Measurements from ENCODE around the gene QARS1.

DNA sequence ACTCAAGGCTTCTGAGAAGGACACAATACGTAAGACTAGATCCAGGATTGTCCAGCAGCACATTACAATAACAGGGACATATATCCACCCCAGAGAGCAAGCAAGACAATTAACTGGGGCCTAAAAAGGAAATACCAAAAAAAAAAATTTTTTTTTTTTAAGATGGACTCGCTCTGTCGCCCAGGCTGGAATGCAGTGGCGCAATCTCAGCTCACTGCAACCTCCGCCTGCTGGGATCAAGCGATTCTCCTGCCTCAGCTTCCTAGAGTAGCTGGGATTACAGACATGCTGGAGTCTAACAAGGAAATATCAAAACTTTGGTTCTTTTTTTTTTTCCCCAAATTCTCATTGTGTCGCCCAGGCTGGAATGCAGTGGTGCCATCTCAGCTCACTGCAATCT is 46.5 kb downstream of the QARS1 start:
- TF ChIP-seq, protein P1, sequence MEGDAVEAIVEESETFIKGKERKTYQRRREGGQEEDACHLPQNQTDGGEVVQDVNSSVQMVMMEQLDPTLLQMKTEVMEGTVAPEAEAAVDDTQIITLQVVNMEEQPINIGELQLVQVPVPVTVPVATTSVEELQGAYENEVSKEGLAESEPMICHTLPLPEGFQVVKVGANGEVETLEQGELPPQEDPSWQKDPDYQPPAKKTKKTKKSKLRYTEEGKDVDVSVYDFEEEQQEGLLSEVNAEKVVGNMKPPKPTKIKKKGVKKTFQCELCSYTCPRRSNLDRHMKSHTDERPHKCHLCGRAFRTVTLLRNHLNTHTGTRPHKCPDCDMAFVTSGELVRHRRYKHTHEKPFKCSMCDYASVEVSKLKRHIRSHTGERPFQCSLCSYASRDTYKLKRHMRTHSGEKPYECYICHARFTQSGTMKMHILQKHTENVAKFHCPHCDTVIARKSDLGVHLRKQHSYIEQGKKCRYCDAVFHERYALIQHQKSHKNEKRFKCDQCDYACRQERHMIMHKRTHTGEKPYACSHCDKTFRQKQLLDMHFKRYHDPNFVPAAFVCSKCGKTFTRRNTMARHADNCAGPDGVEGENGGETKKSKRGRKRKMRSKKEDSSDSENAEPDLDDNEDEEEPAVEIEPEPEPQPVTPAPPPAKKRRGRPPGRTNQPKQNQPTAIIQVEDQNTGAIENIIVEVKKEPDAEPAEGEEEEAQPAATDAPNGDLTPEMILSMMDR (conservative IDR thresholded peaks at IDR 0.05 in 1 of 2, IDR thresholded peaks at IDR 0.05 in 1 of 2; ENCODE audit: extremely low read depth in 1 of 2, insufficient read depth in 1 of 2, low read depth in 1 of 2, low read length in 2 of 2), result no peak
- no peak for TF ChIP-seq EZH2 (IDR thresholded peaks at IDR 0.05; ENCODE audit: borderline replicate concordance, low read length)
